ENCODE data around the gene ARMC12.

DNA sequence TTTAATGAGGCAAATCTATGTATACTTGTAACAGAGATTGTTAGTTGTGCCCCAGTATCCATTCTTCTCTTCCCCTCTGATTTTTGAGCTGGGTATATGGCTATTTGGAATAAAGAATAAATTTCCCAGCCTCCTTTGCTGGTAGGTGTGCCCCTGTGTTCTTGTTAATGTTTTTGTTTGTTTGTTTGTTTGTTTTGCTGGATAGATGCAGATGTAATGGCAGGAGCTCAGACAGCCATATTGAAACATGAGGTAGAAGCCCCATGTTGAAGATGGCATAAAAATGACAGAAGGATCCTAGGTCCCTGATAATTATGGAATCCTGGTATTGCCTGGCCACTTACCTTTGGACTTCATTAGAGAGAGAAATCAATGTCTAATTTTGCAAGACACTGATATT, 28.2 kb upstream of the ARMC12 start:
- TF ChIP-seq, protein P1, sequence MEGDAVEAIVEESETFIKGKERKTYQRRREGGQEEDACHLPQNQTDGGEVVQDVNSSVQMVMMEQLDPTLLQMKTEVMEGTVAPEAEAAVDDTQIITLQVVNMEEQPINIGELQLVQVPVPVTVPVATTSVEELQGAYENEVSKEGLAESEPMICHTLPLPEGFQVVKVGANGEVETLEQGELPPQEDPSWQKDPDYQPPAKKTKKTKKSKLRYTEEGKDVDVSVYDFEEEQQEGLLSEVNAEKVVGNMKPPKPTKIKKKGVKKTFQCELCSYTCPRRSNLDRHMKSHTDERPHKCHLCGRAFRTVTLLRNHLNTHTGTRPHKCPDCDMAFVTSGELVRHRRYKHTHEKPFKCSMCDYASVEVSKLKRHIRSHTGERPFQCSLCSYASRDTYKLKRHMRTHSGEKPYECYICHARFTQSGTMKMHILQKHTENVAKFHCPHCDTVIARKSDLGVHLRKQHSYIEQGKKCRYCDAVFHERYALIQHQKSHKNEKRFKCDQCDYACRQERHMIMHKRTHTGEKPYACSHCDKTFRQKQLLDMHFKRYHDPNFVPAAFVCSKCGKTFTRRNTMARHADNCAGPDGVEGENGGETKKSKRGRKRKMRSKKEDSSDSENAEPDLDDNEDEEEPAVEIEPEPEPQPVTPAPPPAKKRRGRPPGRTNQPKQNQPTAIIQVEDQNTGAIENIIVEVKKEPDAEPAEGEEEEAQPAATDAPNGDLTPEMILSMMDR (IDR thresholded peaks at IDR 0.05): no peak
- no peak for TF ChIP-seq POLR2A (IDR thresholded peaks at IDR 0.05)

Data from thyroid gland (tissue), 4 donors.